Measurements from ENCODE around the gene TSHZ2.
"Not testable (repeated sequence)": the region's sequence is repeated elsewhere in the genome, so short reads cannot be mapped to it uniquely, and the experiment has no call there.

TSHZ2 gene

DNA sequence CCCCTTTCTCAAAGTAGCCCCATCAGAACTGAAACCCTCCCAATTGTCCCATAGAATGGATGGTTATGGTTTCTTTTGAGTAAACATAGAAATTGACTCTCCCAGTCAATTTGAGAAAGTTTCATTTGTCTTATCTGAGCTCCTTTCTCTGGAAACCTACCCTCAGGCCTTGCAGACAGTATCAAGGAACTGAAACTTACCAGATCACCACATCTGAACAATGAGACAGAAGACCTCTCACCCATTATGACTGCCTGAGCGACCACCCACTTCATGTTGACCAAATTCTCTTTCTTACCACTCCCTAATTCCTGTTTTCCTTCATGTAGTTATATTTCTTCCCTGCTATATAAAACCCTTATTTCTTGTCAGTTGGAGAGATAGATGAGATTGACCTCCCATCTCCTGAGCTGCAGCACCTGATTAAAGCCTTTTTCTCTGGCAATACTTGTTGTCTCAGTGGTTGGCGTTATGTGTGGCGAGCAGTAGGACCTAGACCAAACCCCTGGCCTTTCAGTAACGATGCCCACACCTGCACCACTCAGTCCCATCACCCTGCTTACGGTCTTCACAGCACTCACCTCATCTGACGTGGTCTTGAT, 482.6 kb downstream of the TSHZ2 start:
- TF ChIP-seq POLR2AphosphoS5 (IDR thresholded peaks at IDR 0.05; ENCODE audit: low read depth, low read length), result no peak
- no peak for TF ChIP-seq TAF1 (IDR thresholded peaks at IDR 0.05; ENCODE audit: borderline replicate concordance, low read depth, low read length)
- TF ChIP-seq POLR2A (IDR thresholded peaks at IDR 0.05; ENCODE audit: low read depth, low read length), result no peak
- FAIRE-seq (no peak), DNase-seq (ENCODE audit: insufficient read length) (no peak)

GRCh38 chr20:53463101-53463972, 491.2 kb downstream of the TSHZ2 start:
- no peak for TF ChIP-seq POLR2AphosphoS5 (IDR thresholded peaks at IDR 0.05; ENCODE audit: low read depth, low read length)
- no peak for TF ChIP-seq TAF1 (IDR thresholded peaks at IDR 0.05; ENCODE audit: borderline replicate concordance, low read depth, low read length)
- TF ChIP-seq POLR2A (IDR thresholded peaks at IDR 0.05; ENCODE audit: low read depth, low read length), result no peak
- DNase-seq (ENCODE audit: insufficient read length), result no peak
- no peak for FAIRE-seq

GRCh38 chr20:53466279-53466678, 494.1 kb downstream of the TSHZ2 start:
- FAIRE-seq (no peak), DNase-seq (ENCODE audit: insufficient read length) (no peak)
- TF ChIP-seq POLR2AphosphoS5 (IDR thresholded peaks at IDR 0.05; ENCODE audit: low read depth, low read length) (no peak), TAF1 (IDR thresholded peaks at IDR 0.05; ENCODE audit: borderline replicate concordance, low read depth, low read length) (no peak), POLR2A (IDR thresholded peaks at IDR 0.05; ENCODE audit: low read depth, low read length) (no peak)

DNA sequence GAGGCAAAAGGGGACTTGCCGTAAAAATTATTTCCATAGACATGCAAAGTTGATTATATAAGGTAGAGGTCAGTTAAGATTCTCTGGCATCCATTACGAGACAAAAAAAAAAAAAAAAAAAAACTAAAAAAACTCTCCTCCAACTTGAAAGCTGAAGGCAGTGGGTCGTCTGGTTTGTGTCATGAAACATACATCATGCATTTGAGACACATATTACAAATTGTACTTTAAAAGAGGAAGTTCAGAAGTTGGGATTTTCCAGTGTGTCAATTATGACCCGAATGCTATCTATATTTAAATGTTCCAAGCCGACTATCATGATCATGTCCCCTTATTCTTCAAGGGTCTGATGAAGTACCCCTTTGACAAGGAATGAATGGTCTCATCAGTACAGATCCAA, 496.4 kb downstream of the TSHZ2 start:
- TF ChIP-seq POLR2AphosphoS5 (IDR thresholded peaks at IDR 0.05; ENCODE audit: low read depth, low read length), result no peak
- no peak for TF ChIP-seq POLR2A (IDR thresholded peaks at IDR 0.05; ENCODE audit: low read depth, low read length)
- no peak for TF ChIP-seq TAF1 (IDR thresholded peaks at IDR 0.05; ENCODE audit: borderline replicate concordance, low read depth, low read length)
- no peak for DNase-seq (ENCODE audit: insufficient read length)
- FAIRE-seq, result no peak

DNA sequence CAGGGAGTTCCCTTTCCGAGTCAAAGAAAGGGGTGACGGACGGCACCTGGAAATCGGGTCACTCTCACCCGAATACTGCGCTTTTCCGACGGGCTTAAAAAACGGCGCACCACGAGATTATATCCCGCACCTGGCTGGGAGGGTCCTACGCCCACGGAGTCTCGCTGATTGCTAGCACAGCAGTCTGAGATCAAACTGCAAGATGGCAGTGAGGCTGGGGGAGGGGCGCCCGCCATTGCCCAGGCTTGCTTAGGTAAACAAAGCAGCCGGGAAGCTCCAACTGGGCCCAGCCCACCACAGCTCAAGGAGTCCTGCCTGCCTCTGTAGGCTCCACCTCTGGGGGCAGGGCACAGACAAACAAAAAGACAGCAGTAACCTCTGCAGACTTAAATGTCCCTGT, 500.7 kb downstream of the TSHZ2 start:
- not testable (repeated sequence) for DNase-seq (ENCODE audit: insufficient read length); FAIRE-seq

- FAIRE-seq (no peak), DNase-seq (ENCODE audit: insufficient read length) (no peak)
- no peak for TF ChIP-seq TAF1 (IDR thresholded peaks at IDR 0.05; ENCODE audit: borderline replicate concordance, low read depth, low read length)
- no peak for TF ChIP-seq POLR2AphosphoS5 (IDR thresholded peaks at IDR 0.05; ENCODE audit: low read depth, low read length)
- TF ChIP-seq POLR2A (IDR thresholded peaks at IDR 0.05; ENCODE audit: low read depth, low read length), result no peak
Measured at GRCh38 chr20:53480913-53481312, 508.8 kb downstream of the TSHZ2 start.

DNA sequence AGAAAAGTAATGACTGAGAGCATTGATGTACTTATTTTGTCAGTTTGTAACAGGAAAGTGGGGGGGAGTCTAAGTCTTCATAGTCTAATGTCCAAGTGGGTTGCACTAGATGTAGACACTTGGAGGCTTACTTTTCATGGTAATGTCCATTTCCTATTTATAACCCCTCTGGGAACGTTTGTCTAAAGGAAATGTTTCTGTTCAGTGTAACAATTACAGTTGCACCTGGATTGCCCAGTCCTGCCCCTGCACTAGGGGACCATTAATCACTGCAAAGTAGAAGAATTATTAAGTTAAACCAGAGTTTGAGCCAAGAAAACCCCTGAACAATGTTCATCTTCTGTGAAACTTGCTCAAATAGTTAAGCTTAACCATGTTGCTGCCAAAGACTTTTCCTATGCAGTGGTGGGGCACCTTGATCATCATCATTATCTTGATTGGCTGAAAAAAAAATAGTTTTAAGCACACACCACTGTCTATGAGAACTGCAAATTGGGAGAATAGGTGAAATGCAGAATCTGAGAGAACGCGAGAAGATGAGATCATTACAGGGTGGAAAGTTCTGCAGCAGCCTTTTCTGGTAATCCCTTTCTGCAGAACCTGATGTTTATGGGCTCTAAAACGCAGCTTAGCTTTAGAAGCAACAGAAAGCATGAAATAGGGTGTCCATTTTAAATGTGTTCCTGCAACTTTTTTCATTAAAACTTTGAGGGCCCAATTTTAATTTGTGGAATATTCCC, 515.5 kb downstream of the TSHZ2 start:
- no peak for FAIRE-seq
- TF ChIP-seq TAF1 (IDR thresholded peaks at IDR 0.05; ENCODE audit: borderline replicate concordance, low read depth, low read length) (no peak), POLR2AphosphoS5 (IDR thresholded peaks at IDR 0.05; ENCODE audit: low read depth, low read length) (no peak), POLR2A (IDR thresholded peaks at IDR 0.05; ENCODE audit: low read depth, low read length) (no peak)
- no peak for DNase-seq (ENCODE audit: insufficient read length)

DNA sequence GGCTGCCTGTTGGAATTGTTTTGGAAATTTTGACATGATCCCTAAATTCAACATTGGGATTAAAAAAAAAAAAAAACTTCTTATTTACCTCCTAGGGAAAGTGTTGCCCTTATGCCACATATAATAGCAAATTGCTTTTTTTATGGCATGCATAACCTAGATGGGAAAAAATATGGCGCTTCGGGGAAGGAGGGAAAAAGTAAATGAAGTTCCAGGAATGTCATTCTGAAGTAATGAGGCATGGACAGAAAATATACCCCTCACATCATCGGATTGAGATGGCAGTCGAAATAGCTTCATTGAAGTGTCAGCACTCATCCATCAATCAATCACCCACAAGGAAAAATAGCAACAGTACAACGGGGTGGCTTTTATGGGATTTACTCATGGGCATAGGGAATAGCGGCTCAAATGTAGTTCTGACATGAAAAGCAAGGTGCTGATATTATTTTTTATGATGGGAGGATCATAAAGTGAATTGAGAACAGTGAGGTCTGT, 516.7 kb downstream of the TSHZ2 start:
- FAIRE-seq (no peak), DNase-seq (ENCODE audit: insufficient read length) (no peak)
- TF ChIP-seq POLR2A (IDR thresholded peaks at IDR 0.05; ENCODE audit: low read depth, low read length) (no peak), POLR2AphosphoS5 (IDR thresholded peaks at IDR 0.05; ENCODE audit: low read depth, low read length) (no peak), TAF1 (IDR thresholded peaks at IDR 0.05; ENCODE audit: borderline replicate concordance, low read depth, low read length) (no peak)

DNA sequence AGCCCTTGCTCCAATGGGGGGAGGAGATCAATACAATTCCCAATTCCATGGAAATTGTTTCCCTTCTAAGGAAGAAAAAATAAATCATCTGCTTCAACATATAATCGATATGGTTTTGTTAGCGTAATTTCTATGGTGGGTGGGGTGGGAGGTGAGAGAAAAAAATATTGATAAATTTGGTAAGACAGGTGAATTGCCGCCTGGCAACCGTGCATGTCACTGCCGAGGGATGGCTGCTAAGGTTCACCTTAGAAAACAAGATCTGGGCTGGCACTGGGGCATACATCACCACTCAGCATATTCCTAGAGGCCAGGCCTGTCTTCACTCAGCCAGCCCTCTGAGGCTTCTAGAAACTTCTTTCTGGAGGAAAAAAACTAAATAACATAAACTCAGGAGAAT, 517.4 kb downstream of the TSHZ2 start:
- no peak for TF ChIP-seq POLR2A (IDR thresholded peaks at IDR 0.05; ENCODE audit: low read depth, low read length)
- no peak for TF ChIP-seq TAF1 (IDR thresholded peaks at IDR 0.05; ENCODE audit: borderline replicate concordance, low read depth, low read length)
- no peak for TF ChIP-seq POLR2AphosphoS5 (IDR thresholded peaks at IDR 0.05; ENCODE audit: low read depth, low read length)
- no peak for FAIRE-seq
- DNase-seq (ENCODE audit: insufficient read length), result no peak

GRCh38 chr20:53490620-53491019, 518.5 kb downstream of the TSHZ2 start:
- FAIRE-seq (no peak), DNase-seq (ENCODE audit: insufficient read length) (no peak)
- TF ChIP-seq TAF1 (IDR thresholded peaks at IDR 0.05; ENCODE audit: borderline replicate concordance, low read depth, low read length), result no peak
- no peak for TF ChIP-seq POLR2A (IDR thresholded peaks at IDR 0.05; ENCODE audit: low read depth, low read length)
- TF ChIP-seq POLR2AphosphoS5 (IDR thresholded peaks at IDR 0.05; ENCODE audit: low read depth, low read length), result no peak

DNA sequence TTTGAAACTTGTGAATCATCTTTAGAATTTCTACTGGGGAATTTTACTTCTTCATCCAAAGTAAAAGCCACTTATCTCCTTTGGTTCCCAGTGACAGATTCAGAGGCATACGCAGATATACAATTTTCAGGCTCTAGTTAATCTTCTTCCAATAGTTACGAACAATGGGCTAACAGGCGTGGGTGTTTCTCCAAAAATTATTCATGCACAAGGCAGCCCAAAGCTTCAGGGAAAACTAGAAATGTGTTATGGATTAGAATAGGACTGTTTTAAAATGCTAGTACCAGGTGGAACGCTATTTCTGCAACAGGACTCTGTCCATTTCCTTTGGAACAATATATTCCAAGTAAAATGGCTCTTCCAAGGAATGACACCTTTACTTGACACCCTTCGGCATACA, 519.3 kb downstream of the TSHZ2 start:
- TF ChIP-seq POLR2AphosphoS5 (IDR thresholded peaks at IDR 0.05; ENCODE audit: low read depth, low read length), result no peak
- TF ChIP-seq POLR2A (IDR thresholded peaks at IDR 0.05; ENCODE audit: low read depth, low read length), result no peak
- TF ChIP-seq TAF1 (IDR thresholded peaks at IDR 0.05; ENCODE audit: borderline replicate concordance, low read depth, low read length), result no peak
- no peak for FAIRE-seq
- no peak for DNase-seq (ENCODE audit: insufficient read length)

Measured in GM12892 (cell line).